Measurements from ENCODE around the gene COX4I2.
A peak's percentile ranks its signal among the peaks of the same experiment; 100 is the strongest.

The COX4I2 gene

GRCh38 chr20:31652917-31653396, 15.2 kb downstream of the COX4I2 start:
- TF ChIP-seq CTCF (conservative IDR thresholded peaks at IDR 0.05) = no peak
- peak overlapping the region; percentile 71 for H3K27ac ChIP-seq

- no peak for TF ChIP-seq CTCF (conservative IDR thresholded peaks at IDR 0.05)
- peak overlapping the region; percentile 71 for H3K27ac ChIP-seq
Observed at GRCh38 chr20:31653561-31653960, 15.8 kb downstream of the COX4I2 start.

- no peak for TF ChIP-seq CTCF (conservative IDR thresholded peaks at IDR 0.05)
- peak overlapping the region; percentile 71; the same call in 1 of the 2 replicates for H3K27ac ChIP-seq
Observed at GRCh38 chr20:31654534-31654933, 16.8 kb downstream of the COX4I2 start.

- H3K27ac ChIP-seq = peak overlapping the region; percentile 94
- TF ChIP-seq CTCF (conservative IDR thresholded peaks at IDR 0.05) = peak; percentile 95
Observed at GRCh38 chr20:31661625-31662371, 24.1 kb downstream of the COX4I2 start.

- TF ChIP-seq CTCF (conservative IDR thresholded peaks at IDR 0.05) = no peak
- H3K27ac ChIP-seq = peak overlapping the region; percentile 94
Observed at GRCh38 chr20:31662372-31662854, 24.7 kb downstream of the COX4I2 start.

GRCh38 chr20:31663524-31663837, 25.8 kb downstream of the COX4I2 start:
- no peak for TF ChIP-seq CTCF (conservative IDR thresholded peaks at IDR 0.05)
- H3K27ac ChIP-seq = peak overlapping the region; percentile 94

GRCh38 chr20:31663838-31664695, 26.4 kb downstream of the COX4I2 start:
- H3K27ac ChIP-seq = peak overlapping the region; percentile 94
- no peak for TF ChIP-seq CTCF (conservative IDR thresholded peaks at IDR 0.05)
